Putamen (tissue), 1 donor: ENCODE data around the gene ASPSCR1.

ENCODE experiments used
- DNase-seq: peaks from one replicate; pipeline ENCODE4 v3.0.0-alpha.2; 2016; ENCODE audit warnings: low spot score

Gene ASPSCR1

DNA sequence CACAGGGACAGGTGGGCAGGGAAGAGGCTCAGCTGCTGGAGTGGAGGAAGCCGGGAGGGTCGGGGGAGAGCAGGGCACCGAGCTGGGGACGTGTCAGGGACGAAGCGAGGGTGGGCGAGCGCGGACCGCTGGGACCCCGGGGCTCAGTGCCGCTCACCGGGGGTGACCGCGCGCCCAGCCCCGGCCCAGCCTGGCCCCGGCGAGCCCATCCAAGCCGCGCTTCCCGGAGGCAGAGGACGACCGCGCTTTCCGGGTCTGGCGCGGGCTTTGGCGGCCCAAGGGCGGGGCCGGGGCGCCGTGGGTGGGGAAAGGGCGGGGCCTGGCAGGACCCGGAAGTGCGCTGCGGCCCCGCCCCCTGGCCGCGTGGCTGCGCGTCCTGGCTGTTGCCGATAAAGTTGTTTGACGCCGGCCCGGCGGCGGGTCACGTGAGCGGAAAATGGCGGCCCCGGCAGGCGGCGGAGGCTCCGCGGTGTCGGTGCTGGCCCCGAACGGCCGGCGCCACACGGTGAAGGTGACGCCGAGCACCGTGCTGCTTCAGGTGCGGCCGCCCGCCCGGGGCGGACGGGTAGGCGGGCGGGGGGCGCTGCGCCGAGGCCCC, at the start of gene ASPSCR1:
ASPSCR1 (plus strand) TSS at position 419 of the 598 bp plus-strand sequence; CDS start at position 437, 18 bp downstream.
- peak; percentile 89 for DNase-seq

DNA sequence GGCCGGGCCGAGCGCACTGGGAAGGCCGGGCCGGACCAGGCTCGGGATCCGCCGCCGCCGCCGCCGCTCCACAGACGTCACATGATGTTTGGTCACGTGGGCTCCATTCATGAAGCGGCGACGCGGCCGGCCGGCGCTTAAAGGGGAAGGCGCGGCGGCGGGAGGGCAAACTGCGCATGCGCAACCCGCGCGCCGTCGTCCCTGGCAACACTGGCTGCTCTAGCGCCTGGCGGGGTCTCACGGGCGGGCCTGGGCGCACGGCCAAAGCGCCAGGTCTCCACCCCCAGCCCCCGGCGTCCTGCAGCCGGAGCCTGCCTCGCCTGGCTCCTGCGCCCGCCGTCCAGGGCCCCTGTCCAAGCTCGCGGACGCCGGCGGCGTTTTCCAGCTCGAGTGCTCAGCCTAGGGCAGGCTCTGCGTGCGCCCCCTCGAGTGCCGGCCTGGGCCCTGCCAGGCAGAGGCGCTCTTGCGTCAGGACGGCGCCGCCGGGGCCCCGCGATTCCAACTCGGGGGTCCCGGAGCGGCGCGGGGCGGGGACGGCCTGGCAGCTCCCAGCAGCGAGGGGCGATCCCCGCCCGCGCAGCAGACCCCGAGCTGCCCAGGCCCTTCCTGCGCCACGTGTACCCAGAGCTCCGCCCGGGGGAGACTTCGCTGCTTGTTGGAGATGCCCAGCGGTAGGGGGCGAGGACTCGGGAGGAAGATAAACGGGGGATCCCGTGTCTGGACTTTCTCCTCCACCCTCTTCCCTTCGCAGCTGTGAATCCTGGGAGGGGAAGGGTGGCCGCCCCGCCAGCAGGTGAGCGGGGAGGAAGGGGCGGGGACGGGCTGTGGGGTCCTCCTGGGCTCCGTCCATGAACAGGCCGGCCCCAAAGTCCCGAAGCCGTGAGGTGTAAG, 49.5 kb upstream of the ASPSCR1 start, which contains the start of gene MAFG:
MAFG (minus strand) TSS at position 83 of the 891 bp plus-strand sequence. CDS start 4,550 bp downstream, outside the sequence.
- DNase-seq = peak; percentile 92

- no peak for DNase-seq
Observed at GRCh38 chr17:81928544-81929252, 48.7 kb upstream of the ASPSCR1 start.

GRCh38 chr17:81929253-81930141, 47.9 kb upstream of the ASPSCR1 start:
- no peak for DNase-seq

DNA sequence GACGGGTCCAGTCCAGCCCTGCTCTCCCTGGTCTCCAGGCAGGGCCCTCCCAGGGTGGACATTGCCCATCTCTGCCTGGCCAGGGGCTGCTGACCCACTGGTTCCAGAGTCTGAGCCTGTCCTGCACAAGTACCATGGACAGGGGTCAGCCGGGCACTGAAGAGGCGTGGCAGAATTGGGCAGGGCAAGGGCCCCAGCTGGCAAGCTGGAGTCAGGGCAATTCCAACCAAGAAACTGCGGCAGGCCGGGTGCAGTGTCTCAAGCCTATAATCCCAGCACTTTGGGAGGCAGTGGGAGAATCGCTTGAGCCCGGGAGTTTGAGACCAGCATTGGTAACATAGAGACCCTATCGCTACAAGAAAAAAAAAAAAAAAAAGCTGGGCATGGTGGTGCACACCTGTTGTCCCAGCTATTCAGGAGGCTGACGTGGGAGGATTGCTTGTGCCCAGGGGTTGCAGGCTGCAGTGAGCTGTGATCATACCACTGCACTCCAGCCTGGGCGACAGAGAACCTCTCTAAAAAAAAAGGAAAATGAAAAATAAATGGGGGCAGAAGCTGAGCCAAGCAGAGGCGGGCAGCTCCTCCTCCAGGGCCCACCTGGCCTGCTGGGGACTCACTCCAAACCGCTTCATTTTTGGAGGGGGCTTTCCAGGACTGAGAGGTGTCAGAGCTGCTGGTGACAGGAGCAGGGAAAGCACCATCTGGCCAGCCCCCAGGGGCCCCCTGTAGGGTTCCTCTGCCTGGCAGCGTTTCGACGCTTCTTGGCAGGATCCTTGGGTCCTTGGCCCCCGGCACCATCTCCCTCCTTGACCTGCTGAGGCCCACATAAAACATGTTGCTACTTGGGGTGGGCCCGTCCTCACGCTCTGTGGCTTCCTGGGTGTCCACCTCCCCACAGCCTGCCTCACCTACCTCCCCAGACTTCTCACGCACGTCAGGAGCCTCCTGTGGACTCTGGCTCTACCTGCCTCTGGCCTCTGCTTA, 47.0 kb upstream of the ASPSCR1 start:
- DNase-seq = no peak

DNA sequence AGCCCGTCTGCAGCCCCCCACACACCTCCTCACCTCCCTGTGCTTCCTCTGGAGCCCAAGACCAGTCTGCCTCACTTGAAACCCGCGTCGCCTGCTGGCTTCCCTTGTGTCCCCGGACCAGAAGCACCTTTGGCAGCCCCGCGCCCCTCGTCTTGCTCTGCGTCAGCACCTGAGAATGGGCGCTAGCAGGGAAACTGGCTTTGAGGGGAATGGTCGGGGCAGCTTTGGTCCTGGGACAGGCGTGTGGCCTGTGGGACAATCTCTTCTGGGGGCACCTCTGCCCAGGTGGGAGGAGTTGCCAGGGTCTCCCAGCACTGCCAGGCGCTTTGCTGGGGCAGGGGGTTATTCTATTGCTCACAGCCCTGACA, 46.3 kb upstream of the ASPSCR1 start:
- no peak for DNase-seq

- DNase-seq = no peak
Observed at GRCh38 chr17:81931557-81932332, 45.7 kb upstream of the ASPSCR1 start.

DNA sequence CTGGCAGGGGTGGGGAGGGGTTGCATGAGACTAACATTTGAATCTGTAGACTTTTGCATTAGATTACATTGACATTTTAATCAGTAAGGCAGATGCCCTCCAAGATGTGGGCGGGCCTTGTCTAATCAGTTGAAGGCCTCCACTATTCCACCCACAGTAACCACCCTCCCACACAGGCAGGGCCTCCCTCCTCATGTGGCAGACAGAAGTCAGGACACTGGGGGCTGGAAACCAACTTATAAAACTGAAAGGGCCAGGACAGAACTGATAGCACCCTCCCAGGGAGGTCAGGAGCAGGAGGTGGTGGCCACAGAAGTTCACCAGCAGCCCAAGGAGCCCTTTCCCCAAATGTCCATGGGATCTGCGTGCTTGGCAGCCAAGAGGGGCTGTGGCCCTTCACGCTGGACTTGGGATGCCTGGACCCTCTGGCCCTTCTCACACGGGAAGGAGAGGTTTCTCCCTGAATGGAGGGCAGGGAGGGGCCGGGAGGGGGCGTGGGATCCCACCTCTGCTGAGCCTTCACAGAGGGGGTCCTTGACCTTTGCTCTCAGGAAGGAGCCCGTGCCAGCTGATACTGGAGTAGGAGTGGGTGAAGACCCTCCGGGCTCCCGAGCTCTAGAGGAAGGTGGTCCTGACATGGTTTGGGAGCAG, 45.0 kb upstream of the ASPSCR1 start:
- DNase-seq = no peak

DNA sequence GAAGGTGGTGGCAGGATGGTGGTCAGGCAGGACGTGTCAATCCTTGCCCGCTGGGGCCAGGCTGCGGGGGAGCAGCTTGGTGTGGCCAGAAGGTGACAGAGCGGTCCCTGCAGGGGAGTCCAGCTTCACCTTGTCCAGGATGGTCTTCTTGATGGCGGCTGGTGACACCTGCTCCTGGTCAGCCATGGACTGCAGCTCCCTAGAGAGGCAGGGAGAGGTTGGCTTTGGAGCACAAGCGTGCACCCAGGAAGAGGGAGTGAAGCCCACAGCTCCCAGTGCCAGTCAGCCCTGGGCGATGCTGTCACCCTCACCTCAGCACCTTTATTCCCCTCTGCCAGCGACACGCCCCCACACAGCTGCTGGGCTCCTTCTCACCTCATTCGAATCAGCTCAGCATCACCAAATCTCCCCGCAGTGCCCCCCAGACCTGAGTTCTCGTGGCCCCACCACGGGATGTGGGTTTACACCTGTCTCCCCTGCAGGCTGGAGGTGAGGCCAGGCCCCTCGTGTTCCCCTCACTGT, 44.2 kb upstream of the ASPSCR1 start:
- DNase-seq = no peak

GRCh38 chr17:81934098-81934757, 43.2 kb upstream of the ASPSCR1 start:
- DNase-seq = no peak

DNA sequence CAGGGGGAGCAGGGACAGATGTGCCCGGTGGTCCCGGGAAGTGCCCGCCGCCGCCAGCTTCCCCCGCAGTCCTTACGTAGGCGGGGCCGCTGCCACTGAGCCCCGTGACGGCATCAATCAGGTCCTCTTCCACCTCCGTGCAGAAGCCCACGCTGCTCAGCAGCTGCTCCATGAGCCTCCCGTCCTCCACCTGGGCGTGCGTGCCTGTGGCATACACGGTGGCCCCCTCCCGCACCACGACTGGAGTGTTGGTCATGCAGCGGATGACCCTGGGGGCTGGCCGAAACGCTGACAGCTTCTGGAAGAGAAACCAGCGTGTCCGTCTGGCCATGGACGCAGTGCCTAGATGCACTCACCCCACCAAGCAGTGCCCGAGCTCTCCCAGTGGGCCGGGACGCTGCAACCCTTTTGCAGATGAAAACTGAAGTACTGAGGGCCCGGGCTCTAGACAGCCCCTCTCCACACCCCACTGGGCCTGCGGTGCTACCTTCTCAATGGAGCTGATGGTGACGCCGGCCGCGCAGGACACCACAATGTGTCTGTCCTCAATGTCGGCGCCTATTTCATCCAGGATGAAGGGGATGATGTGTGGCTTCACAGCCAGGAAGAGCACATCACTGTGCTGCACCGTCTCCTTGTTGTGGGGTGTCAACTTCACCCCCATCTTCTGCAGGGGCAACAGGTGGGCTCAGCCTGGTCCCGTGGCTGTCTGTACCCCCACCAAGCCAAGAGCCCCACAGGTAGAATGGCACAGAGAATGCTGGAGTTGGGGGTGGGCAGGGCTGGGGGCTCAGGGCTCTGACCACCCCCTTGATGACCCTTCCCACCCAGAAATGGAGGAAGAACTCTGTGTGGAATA, 42.4 kb upstream of the ASPSCR1 start:
- DNase-seq = no peak

DNA sequence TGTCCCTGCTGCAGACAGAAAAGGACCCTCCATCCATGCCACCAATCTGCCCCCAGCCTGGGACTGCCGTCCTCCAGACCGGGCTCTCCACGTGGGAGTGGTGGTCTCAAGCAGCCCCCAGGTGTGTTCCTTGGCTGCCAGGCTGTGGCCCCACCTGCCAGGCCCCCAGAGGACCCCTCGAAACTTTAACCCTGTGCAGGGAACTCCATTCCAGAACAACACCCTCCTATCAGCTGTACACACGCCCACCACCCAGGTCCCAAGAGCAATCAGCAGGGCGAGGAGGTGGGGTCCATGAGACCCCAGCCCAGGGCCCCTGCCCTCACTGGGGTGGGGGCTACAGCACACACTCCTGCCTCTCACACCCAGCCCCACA, 41.7 kb upstream of the ASPSCR1 start:
- no peak for DNase-seq

- no peak for DNase-seq
Observed at GRCh38 chr17:81939218-81939617, 38.2 kb upstream of the ASPSCR1 start.

DNA sequence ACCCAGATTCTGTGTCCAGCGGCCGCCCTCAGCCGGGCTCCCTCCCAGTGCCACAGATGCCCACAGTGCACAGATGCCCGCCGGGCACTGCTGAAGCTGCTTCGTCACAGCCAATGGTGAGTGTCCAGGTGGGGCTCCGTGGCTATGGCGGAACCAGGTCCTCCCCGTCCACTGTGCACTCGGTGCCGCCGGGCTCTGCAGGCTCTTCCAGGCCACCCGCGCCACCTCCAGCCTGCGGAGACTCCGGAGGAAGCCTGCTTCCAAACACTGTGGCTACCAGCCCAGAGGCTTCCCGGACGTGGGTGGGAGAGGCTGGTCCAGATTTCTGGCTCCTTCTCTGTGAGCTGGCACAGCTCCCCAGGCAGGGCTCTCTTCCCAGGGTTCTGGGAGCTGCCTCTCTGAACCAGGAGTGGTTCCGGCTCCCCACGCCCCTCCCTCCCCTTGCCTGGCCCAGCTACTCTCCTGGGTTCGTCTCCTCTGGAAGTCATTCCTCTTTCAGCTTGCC, 37.5 kb upstream of the ASPSCR1 start:
- DNase-seq = peak; percentile 52

DNA sequence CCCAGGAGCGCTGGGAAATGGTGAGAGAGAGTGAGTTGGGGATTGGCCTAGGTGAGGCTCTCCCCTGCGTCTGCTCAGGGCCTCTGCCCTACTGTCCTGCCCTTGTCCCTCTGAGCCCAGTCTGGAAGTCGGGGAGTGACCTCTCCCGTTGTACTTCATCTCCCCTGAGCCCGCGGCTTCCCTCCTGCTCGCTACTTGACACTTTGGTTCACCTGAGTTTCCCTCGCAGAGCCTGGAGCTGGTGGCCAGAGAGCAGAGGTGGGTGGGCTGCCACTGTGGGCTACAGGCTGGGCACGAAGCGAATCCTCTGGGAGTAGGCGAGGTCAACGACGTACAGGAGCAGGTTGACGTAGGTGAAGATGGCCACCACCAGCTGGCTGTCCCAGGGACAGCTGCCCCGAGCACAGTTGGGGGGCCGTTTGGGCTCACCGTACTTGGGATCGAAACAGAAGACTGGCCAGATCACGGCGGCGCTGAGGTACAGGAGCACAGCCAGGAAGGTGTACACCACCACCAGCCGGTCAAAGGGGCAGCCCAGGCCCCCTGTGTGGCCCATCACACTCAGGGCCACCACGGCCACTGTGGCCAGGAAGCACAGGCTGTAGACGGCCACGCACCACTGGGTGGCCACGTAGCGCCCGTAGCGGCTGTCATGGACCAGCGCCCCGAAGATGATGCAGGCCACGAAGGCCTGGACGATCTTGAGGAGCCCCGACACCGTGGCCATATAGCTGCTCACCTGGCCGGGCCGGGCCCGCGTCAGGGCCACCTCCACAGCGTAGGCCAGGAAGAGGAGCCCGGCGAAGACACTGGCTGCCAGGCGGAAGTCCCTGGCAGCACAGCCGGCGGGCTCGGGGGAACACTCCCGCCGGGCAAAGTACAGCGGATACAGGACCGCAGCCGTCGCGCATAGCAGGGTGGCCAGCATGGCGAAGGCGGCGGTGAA, 36.6 kb upstream of the ASPSCR1 start:
- DNase-seq = no peak
